GM21515 (cell line): ENCODE results near the gene RHOT2.

ENCODE experiments used
- ATAC-seq: cut with Tn5 transposase; IDR thresholded peaks from one replicate; pipeline ENCODE4 v1.9.1; 2021; ENCODE audit not compliant: unreplicated experiment

The RHOT2 gene

DNA sequence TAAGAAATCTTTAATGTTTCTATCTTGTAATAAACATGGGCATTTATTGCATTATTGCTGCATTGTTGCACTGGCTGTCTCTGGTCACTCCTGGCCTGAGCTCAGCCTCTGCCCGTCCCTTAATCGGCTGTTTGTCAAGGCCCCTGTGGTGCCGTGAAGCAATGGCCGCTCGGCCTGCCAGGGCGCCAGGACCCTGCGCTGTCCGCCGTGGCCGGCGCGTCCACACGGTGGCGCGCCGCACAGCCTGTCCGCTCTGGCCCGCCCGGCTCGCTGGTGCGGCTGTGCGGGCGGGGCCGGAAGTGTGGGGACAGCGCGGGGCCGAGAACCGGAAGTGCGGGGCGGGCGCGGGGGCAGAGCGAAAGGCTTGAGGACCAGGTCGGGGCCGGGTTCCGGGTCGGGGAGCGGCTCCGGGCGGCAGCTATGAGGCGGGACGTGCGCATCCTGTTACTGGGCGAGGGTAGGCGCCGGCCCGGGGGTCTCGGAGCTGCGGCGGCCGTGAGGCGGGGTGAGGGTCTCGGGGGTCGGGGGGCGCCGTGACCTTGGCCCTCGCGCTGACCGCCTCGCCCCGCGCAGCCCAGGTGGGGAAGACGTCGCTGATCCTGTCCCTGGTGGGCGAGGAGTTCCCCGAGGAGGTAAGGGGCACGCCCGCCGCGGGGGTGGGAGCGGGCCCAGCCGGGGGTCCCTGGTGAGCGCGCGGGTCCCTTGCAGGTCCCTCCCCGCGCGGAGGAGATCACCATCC, at the start of gene RHOT2:
Gene RHOT2, plus strand, starts transcription at position 353 of the 739 bp plus-strand sequence. Its CDS starts 68 bp downstream, at position 421.
- ATAC-seq = no peak

- ATAC-seq = no peak
Measured at GRCh38 chr16:619476-620100, 48.3 kb upstream of the RHOT2 start.

- no peak for ATAC-seq
Measured at GRCh38 chr16:620700-621525, 47.0 kb upstream of the RHOT2 start.

DNA sequence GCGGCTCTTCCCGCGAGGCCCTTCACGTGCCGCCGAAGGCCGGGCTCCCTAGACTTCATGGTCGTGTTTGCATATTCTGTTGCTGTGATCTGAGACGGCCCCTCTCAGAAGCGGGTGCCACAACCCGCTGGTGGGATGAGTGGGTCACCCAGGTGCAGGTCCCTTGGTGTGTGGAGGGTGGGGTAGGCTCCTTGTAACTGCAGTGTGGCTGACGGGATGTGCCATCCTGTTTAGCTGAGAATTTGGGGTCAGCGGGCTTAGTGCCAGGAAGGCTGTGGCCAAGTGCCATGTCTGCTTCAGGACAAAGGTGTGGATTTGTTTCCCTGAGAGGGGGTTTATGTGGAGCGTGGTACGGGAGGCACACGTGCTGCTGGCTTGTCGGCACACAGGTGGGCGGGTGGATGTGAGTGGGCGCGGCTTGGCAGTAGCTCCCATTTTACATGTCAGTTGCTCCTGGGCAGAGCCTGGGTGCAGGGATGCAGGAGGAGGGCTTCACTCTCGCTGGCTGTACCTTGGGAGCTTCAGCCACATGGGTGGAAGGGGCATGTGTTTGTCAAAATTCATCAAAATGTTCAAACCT, 46.3 kb upstream of the RHOT2 start:
- ATAC-seq = no peak

GRCh38 chr16:622920-623280, 45.0 kb upstream of the RHOT2 start:
- ATAC-seq = no peak

GRCh38 chr16:624526-625070, 43.3 kb upstream of the RHOT2 start:
- ATAC-seq = no peak

DNA sequence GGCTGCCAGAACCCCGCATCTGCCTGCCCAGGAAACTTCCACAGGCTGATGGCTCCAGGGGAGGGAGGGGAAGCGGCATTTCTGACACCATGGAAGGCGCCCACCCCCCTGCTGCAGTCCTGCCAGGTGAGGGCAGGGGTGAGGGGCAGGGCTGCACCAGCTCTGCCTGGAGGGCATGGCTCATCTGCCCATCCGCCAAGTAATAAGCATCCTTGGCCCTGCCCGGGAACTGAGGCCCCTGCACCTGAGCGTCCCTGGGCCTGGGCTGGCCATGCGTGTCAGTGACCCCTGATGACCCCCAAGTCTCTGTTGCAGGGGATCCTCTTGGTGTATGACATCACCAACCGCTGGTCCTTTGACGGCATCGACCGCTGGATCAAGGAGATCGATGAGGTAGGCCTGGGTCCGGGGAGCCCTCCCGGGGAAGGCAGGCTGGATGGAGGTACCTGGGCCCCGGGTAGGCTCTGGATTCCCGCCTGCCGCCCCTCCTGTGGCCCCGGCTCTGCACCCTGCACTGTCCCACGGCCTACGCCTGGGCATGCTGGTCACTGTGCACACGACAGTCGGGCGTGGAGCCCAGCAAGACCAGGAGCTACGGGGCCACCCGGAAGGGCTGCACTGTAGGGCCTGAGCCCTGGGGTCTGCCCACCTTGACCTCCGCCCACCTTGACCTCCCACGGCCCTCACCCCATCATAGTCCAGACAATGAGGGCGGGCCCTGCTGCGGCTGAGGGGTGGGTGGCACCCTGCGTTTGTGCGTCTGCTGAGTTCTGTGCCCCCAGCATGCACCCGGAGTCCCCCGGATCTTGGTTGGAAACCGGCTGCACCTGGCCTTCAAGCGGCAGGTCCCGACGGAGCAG, 42.6 kb upstream of the RHOT2 start:
- no peak for ATAC-seq

- ATAC-seq = no peak
Measured at GRCh38 chr16:625977-626765, 41.8 kb upstream of the RHOT2 start.

GRCh38 chr16:626787-627453, 41.0 kb upstream of the RHOT2 start:
- ATAC-seq = no peak

GRCh38 chr16:627454-628239, 40.3 kb upstream of the RHOT2 start:
- no peak for ATAC-seq

DNA sequence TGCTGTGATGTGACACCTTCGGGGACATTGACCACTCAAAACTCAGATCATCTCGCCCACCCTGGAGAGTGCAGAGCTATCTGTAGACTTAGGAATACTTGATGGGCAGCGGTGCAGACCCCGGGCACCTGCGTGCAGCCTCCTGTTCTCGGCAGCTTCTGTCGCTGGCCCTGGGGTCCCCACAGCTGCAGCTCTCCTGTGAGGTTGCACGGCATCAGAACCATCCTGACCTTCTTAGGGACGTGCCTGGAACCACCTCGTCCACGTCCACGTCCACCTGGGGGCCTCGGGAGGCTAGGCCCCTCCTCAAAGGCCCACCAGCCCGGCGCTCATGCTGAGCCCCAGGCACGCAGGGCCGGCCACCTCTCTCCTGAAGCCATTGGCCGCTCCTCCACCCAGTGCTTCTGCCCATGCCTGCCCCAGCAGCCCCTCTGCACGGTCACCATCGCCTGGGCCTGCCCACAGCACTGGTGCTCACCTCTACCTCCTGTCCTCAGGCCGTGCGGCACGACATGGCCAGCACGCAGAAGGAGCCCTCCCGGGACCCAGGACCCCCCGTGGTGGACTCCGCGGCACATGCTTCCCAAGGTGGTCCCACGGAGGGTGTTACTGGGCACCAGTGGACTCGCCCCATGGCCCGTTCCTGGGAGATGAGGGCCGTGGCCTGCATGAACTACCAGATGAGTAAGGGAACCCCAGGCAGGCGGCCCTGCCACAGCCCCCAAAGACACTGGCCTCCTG, 39.4 kb upstream of the RHOT2 start:
- no peak for ATAC-seq

GRCh38 chr16:629185-629832, 38.6 kb upstream of the RHOT2 start:
- no peak for ATAC-seq

GRCh38 chr16:629833-630248, 38.1 kb upstream of the RHOT2 start:
- no peak for ATAC-seq

DNA sequence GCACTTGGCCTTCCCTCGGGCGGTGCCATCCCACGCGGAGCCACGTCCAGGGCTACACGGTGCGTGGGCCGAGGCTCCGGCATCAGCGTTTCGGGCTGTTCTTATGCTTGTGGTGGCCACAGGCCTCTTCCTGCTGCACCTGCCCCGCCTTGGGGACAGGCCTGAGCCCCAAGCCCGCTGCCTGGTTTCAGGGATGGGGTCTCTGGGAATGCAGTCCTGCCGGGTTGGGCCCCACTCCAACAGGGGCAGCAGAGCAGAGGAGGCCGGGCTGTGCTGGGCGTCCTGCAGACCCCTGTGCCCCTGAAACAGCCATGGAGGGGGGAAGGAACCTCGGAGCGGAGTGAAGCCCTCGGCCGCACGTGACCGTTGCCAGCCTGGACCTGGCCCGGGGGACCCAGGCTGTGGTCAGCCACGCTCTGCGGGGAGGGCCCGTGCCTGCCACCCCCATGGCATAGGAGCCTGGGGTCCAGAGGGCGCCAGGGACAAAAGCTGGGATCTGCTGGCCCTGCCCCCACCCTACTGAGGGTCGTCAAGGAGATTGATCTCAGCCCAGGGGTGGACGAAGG, 37.6 kb upstream of the RHOT2 start:
- no peak for ATAC-seq

- ATAC-seq = no peak
Measured at GRCh38 chr16:630815-631405, 37.0 kb upstream of the RHOT2 start, which contains the start of gene WFIKKN1. WFIKKN1 (plus strand) TSS chr16:630985; CDS start chr16:631254, 269 bp downstream.

DNA sequence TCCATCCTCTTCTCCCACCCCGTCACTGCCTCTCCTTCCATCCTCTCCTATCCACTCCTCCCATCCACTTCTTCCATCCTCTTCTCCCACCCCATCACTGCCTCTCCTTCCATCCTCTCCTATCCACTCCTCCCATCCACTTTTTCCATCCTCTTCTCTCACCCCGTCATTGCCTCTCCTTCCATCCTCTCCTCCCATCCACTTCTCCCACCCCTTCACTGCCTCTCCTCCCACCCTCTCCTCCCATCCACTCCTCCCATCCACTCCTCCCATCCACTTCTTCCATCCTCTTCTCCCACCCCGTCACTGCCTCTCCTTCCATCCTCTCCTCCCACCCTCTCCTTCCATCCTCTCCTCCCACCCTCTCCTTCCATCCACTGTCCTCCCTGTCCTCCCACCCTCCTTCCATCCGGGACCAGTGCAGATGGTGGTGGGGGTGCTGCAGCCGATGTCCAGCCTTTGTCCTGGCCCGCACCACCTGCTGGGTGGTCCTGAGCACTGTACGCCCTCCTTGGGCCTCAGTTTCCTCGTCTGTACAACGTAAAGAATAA, 36.0 kb upstream of the RHOT2 start:
- ATAC-seq = no peak
